OCI-LY3 (cell line): ENCODE results near the gene BBX.

ENCODE experiments used
- H2AFZ ChIP-seq: fragments of 200-600, 300-600 bp; shearing (Covaris generic); 2 replicates; pipeline ENCODE4 v1.6.0; 2014; ENCODE audit warnings: antibody characterized with exemption, low read depth, low read length
- H3K27ac ChIP-seq: fragments of 200-600, 300-600 bp; sonication (generic); 2 replicates; pipeline ENCODE4 v1.5.1; 2014; ENCODE audit warnings: mild to moderate bottlenecking, low read length, moderate library complexity, mixed read lengths
- H3K27me3 ChIP-seq: fragments of 200-600, 300-600 bp; sonication (generic); 2 replicates; pipeline ENCODE4 v1.6.1; 2014; ENCODE audit warnings: low read depth, low read length, mixed read lengths
- H3K36me3 ChIP-seq: fragments of 200-600, 300-600 bp; sonication (generic); replicated peaks from 2 replicates; pipeline ENCODE3; 2014; ENCODE audit warnings: low read depth, low read length, mixed read lengths
- H3K4me1 ChIP-seq: fragments of 300-600, 200-600 bp; sonication (generic); 2 replicates; pipeline ENCODE4 v1.6.1; 2014; ENCODE audit warnings: low read length, mixed read lengths
- H3K4me2 ChIP-seq: fragments of 200-600, 300-600 bp; sonication (generic); 2 replicates; pipeline ENCODE4 v1.6.1; 2014; ENCODE audit warnings: low read length, mixed read lengths
- H3K4me3 ChIP-seq: fragments of 300-600, 200-600 bp; sonication (generic); 2 replicates; pipeline ENCODE4 v1.5.1; 2014; ENCODE audit warnings: antibody characterized with exemption, mild to moderate bottlenecking, low read length, moderate library complexity
- H3K79me2 ChIP-seq: fragments of 300-600, 200-600 bp; shearing (Covaris generic); 2 replicates; pipeline ENCODE4 v1.6.1; 2014; ENCODE audit warnings: mild to moderate bottlenecking, low read length, mixed read lengths
- H3K9ac ChIP-seq: fragments of 300-600, 200-600 bp; shearing (Covaris generic); 2 replicates; pipeline ENCODE4 v1.6.0; 2014; ENCODE audit warnings: mild to moderate bottlenecking, low read length, moderate library complexity
- H3K9me3 ChIP-seq: fragments of 200-600, 300-600 bp; shearing (Covaris generic); 2 replicates; pipeline ENCODE4 v1.6.1; 2014; ENCODE audit warnings: low read length, mixed read lengths; ENCODE audit not compliant: insufficient read depth
- H4K20me1 ChIP-seq: fragments of 200-600, 300-600 bp; sonication (generic); 2 replicates; pipeline ENCODE4 v1.6.1; 2016; ENCODE audit warnings: low read length, mixed read lengths; ENCODE audit not compliant: insufficient read depth
- CTCF ChIP-seq: fragments of 200-600, 300-600 bp; sonication (generic); IDR thresholded peaks from 2 replicates; pipeline ENCODE4 v1.5.1; 2014; ENCODE audit warnings: antibody characterized with exemption, low read length, low read depth
- EZH2phosphoT487 ChIP-seq: fragments of 200-600 bp; shearing (Covaris generic); IDR thresholded peaks from 2 replicates; pipeline ENCODE4 v1.6.1; 2018; ENCODE audit warnings: antibody characterized with exemption, mixed run types, low read depth

BBX gene

GRCh38 chr3:107791450-107791849 lies 268.7 kb downstream of the BBX start:
- Histone ChIP-seq H3K27me3 (no peaks in the 10 kb centered on the region), H3K27ac (peak overlapping the region; percentile 83), H3K36me3 (peaks cover 32% of the 10 kb centered on the region), H3K9ac (no peak overlapping the region), H2AFZ (no peak overlapping the region), H3K9me3 (no peaks in the 10 kb centered on the region), H3K4me1 (peaks cover 54% of the 10 kb centered on the region), H3K4me2 (peak overlapping the region; percentile 69), H4K20me1 (no peaks in the 10 kb centered on the region), H3K79me2 (no peaks in the 10 kb centered on the region), H3K4me3 (no peak overlapping the region)
- TF ChIP-seq EZH2phosphoT487 (no peak), CTCF (no peak)

DNA sequence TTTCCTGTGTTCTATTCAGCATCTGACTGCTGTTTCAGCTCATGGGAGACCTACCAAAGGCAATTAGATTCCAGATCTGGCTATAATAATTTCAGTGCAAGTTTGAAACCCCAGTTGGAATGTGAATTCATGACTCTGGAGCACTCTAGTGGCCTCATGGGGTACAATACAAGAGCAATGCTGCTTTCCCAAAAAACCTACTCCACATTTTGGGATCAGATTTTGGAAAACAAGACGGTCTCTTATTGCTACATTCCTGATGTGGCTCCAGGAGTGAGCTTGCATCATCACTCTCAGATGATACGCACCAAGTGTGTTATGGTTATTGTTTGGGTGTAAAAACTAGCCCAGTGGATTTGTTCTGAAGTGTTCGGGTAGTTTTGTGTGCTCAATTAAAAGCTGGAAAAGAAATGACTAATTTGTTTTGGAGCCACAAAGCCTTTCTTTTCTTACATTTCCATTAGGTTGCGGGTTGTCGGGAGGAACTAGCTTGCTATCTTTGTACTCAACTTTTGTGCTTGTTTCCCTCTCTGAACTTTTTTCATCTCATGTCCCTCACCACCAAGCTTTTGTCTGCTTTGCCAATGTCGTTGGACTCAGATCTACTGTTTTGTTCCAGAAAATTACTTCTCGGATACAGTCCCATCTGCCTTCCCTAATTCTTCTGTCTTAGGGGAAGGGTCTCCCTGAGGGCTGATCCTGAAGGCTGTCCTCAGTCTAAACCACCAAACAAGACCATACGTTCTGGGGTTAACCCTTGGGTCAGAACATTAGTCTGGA lies 272.1 kb downstream of the BBX start:
- Histone ChIP-seq H3K4me2 (no peak overlapping the region), H3K9me3 (no peaks in the 10 kb centered on the region), H3K27ac (no peak overlapping the region), H3K4me3 (no peak overlapping the region), H3K79me2 (no peaks in the 10 kb centered on the region), H3K4me1 (peaks cover 49% of the 10 kb centered on the region), H3K9ac (no peak overlapping the region), H3K27me3 (no peaks in the 10 kb centered on the region), H3K36me3 (peaks cover 36% of the 10 kb centered on the region), H2AFZ (no peak overlapping the region), H4K20me1 (no peaks in the 10 kb centered on the region)
- TF ChIP-seq EZH2phosphoT487 (no peak), CTCF (peak; percentile 48)

GRCh38 chr3:107795514-107796094 lies 272.8 kb downstream of the BBX start:
- Histone ChIP-seq H3K4me2 (0 out of 2 replicates have a peak overlapping the region, but pooled peaks have one; percentile 0), H2AFZ (no peak overlapping the region), H3K4me1 (peaks cover 41% of the 10 kb centered on the region), H3K36me3 (peaks cover 29% of the 10 kb centered on the region), H3K79me2 (no peaks in the 10 kb centered on the region), H3K4me3 (no peak overlapping the region), H3K9ac (no peak overlapping the region), H4K20me1 (no peaks in the 10 kb centered on the region), H3K27ac (no peak overlapping the region), H3K27me3 (no peaks in the 10 kb centered on the region), H3K9me3 (no peaks in the 10 kb centered on the region)
- TF ChIP-seq EZH2phosphoT487 = no peak
- TF ChIP-seq CTCF = no peak

DNA sequence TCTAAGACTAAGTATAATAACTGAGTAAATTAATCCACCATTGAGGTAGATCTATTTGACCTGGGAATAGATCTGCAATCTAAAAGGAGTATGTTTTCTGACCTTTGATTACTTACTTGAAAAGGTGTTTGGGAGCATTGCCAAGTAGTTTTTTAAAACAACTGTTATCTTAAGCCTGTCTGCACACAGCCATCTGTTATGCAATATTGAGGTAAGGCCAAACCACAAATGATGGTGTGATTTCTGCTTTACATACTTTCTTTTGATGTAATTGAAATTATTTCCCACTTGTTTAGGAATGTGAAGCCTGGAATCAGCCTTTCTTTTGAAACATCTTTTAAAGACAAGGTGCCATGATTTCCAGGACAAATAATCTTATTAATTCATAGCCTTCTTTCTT lies 274.0 kb downstream of the BBX start:
- no peak overlapping the region for H3K27ac ChIP-seq
- H3K4me3 ChIP-seq = no peak overlapping the region
- H3K4me1 ChIP-seq = peaks cover 29% of the 10 kb centered on the region
- peaks cover 20% of the 10 kb centered on the region for H3K36me3 ChIP-seq
- H3K9ac ChIP-seq = no peak overlapping the region
- H3K27me3 ChIP-seq = no peaks in the 10 kb centered on the region
- no peak overlapping the region for H2AFZ ChIP-seq
- no peak for TF ChIP-seq CTCF
- no peak for TF ChIP-seq EZH2phosphoT487
- no peaks in the 10 kb centered on the region for H3K79me2 ChIP-seq
- H4K20me1 ChIP-seq = no peaks in the 10 kb centered on the region
- H3K9me3 ChIP-seq = no peaks in the 10 kb centered on the region
- no peak overlapping the region for H3K4me2 ChIP-seq
